GM19193 (cell line): ENCODE measurements around the gene PTPRM.

ENCODE experiments used
- POLR2A ChIP-seq: IDR thresholded peaks from 4 replicates; pipeline ENCODE4 v1.6.1; 2011; ENCODE audit not compliant: insufficient read depth, insufficient read length; ENCODE audit errors: extremely low read depth

The PTPRM gene

DNA sequence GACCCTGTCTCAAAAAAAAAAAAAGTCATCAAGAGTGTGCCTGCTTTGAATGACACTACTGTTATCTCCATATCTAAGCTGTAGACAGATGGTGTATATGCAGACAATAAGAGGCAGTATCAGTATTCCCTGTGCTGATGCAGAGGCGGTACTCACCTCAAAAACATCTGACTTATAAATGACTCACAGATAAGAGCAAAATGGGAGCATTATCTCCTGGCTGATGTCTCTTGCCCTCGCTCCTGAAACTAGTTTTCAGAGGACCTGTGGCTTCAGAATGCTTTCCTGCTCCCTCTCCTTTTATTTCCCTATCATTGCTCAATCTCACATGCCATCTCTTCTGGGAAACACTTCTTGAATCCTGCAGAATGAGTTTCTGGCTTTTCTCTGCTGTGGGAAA is 289.6 kb downstream of the PTPRM start:
- no peak for TF ChIP-seq POLR2A

DNA sequence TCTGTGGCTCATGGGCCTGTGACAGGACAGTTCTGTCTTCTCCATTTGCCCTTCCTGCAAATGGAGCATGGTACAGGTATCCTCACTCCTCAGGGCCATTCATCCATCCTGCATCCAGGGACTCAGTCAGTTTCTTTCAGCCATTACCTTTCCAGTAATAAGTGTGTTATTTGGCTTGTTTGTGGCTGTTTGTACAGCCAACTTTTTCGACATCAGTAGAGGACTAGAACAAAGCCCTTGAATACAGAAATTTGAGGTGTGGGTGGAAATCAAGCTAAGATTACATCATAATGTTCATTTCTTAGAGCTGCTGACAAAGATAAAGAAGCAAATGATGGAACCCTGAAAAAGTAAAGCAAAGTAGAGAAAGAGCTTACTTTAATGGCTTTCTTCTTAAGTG is 290.4 kb downstream of the PTPRM start:
- no peak for TF ChIP-seq POLR2A

DNA sequence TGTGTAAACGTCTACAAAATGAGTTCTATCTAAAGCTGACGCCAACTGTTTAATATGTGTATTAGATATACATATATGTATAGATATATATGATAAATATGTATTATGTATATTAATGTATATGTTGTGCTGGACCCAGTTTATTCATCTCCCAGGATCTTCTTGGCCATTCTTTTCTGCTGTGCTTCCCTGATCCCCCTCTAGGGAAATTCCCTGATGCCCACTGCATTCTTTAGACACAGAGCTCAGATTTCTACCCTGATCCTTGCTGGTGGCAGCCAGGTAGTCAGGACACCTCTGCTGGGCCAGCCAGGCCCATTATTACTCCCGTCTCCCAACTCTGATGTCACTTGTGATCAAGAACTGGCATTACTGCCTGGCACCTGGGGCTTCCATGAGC is 292.0 kb downstream of the PTPRM start:
- TF ChIP-seq POLR2A: no peak

DNA sequence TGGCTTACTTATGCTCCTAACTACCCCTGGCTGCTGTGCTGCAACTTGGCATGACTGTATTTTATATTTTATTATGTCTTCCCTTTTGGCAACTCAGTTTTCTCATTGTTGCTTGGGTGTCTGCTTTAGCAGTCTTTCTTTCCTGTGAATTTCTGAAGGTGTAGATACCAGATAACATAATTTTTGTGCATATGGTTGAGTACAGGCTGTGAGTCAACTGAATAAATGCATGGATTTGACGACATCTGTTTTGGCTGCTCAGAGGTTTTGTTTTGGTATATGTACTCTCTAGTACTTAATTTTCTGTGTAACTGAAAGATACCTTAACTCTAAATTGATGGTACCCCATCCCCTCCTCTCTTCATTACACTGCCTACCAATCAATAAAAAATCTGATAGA is 303.1 kb downstream of the PTPRM start:
- no peak for TF ChIP-seq POLR2A

DNA sequence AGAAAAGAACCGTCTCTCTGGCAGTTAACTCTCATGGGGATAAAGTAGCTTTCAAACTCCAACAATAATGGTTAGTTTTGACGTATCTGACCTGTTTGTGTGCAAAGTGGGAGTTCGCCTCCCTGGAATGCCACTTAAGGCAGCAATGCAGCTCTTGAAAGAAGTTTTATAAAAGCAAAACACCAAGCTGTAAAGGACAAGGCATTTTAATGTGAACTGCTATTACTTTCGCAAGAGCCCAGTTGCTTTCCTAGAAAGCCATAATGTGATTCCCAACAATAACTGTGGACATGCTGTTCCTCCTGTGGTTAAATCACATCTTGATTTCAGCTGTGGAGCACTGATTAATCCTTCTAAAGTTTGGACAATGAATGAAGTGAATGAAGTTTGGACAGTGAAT is 303.7 kb downstream of the PTPRM start:
- TF ChIP-seq POLR2A: no peak

DNA sequence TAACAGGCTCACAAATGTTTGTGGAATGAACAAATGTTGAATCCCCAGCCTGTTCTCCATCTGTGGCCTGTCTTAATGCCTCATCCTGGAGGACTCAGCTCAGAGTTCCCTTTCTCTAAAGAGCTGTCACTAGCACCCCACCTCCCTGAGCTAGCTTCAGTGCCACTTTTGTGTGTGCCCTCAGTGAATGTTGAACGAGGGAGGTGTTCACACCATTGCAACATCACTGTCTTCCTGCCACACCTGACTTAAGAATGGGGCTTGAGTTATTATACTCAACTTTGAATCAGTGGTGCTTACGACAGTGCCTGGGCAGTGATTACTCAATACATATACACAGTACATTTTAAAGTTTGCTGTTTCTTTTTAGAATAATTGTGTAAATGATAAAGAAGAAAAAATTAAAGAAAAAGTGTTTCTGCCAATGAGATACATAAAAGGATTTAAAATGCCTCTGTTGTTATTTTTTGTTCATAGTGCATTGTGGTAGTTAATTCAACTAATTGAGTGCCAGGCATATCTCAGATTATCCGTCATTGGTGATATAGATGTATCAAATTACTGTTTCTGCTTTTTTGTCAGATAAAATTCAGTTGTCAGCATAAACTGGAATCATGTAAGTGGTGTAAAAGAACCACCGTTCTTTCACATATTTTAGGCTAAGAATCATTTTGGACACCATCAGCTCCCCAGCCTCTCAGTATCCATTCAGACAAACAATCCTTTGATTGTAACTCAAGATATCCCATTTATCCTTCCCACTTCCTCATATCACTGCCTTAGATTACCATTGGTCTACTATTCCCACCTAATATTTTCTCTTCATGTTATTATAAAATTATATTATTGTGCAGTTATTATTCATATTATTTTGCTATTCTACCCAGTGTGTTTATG is 304.7 kb downstream of the PTPRM start:
- no peak for TF ChIP-seq POLR2A

DNA sequence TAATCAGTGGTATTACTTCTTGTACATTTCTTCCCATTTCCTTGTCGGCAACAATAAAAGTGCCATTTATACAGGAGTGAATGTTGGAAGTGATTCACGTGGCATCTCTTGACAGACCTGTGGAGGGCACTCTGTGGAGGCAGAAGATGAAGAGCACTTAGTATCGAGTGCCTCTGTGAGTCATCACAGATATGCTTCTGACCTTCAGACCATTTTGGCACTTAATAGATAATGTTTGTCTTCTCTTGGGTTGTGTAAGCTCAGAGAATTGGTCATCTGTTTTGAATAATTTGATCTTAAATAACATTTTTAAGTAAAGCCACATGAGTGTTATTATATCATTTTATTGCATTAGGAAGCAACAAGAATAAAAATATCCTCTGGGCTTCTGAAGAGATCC is 305.5 kb downstream of the PTPRM start:
- no peak for TF ChIP-seq POLR2A

DNA sequence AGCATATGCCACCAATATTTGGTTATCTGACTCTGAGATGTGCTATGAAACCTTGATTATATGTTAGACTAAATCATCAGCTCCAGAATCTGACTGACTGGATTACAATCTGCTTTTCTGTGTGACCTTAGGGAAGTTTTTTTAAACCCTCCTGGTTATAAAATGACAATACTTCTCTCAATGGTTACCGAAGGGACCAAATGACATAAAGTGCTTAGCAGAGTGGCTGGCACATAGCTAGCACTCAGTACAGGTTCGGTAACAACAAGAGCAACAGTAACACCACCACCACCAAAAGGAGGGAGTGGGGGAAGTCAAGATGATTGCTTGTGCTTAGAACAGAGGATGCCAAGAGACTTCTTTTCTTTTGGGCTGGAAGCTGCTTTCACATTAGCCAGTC is 306.2 kb downstream of the PTPRM start:
- no peak for TF ChIP-seq POLR2A

DNA sequence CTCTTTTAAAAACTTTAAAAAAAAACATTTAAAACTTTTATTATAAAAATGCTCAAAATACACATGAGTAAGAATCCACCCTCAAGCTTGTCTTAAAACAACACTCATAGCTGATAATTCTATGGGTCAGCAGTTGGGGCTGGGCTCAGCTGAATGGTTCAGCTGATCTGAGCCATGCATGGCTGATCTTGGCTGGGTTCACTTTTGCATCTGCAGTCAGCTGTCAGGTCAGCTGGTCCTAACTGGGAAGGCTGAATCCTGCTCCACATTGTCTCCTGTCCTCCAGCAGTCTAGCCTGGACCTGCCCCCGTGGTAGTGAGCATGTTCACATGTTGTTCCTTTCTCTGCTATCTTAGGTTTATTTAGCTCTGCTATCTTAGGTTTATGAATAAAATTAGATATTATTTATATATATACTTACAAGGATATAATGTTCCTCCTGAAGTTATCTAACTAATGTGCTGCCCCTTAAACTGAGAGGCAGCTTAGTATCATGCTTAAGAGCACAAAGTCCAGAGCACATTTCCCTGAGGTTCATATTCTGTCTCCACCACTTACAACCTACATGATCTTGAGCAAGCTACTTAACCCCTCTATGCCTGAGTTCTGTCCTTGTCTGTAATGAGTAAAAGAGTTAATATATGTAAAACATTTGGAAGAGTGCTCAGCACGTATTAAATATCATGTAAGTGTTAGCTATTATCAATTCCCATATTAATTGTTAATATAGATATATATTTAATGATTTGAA is 309.4 kb downstream of the PTPRM start:
- no peak for TF ChIP-seq POLR2A

DNA sequence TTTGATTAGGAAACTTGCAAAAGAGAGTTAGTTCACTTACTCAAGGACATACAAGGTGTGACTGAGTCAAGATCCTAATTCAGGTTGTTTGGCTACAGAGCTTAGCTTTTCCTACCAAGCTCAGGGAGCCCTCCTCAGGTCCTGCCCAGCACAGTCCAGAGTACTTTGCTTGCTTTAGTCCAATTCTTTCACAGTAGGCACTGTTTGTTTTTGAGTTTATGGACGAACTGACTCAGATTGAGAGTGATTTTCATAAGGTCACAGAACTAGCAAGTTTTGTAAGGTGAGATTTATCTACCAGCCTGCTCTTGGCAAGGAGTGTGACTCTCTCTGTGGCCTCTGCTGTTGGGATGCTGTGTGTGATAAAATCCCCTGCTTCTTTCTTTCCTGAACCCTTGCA is 310.5 kb downstream of the PTPRM start:
- no peak for TF ChIP-seq POLR2A

DNA sequence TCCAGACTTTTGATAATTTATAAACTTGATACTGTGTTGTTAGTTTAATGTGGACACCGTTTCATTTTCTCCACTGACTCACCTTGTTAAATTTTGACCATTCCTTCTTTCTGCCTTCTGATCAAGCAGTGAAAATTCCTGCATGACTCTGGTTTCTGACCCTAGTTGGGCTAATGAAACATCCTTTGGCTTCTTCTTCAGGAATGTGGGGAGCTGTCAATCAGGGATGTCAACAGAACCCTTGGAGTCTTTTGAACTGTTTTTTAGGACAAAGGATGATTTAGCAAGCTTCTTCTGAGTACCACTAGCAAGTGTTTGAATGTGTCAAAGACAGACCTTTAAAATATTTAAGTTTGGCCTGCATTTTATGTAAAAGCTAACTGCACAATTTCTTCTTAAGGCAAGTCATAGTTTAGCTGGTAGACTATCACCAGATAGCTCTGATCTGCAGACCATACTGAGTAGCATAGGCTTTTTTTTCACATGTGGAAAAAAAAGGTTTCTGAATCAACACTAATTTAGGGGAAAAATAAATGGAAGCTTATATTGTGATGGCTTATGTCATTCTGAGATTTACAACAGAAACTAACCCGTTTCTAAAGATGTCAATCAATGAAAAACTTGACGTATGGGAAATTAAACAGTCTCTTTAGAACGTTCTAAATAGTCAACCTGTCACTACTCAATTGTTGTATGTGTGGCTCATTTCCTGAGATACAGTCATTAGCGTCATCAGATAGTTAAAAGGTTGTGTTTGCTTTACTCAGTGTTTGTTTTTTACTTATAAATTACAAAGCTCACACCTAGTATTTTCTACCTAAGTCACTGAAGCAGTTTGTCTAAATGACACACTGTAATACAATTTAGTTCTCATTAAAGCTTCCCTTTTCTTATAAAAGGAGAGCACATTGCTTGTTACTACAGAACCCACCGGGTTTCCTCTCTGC is 311.4 kb downstream of the PTPRM start:
- TF ChIP-seq POLR2A: no peak

DNA sequence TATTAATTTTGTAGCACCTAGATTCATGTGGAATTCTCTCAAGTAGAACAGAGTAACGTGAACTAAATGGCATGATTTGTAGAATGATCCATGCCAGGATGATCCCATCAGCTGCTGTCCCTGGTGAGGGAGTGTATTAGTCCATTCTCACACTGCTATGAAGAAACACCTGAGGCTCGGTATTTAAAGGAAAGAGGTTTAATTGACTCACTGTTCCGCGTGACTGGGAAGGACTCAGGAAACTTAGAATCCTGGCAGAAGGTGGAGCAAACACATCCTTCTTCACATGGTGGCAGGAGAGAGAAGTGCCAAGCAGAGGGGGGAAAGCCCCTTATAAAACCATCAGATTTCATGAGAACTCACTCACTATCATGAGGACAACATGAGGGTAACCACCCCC is 312.6 kb downstream of the PTPRM start:
- no peak for TF ChIP-seq POLR2A

DNA sequence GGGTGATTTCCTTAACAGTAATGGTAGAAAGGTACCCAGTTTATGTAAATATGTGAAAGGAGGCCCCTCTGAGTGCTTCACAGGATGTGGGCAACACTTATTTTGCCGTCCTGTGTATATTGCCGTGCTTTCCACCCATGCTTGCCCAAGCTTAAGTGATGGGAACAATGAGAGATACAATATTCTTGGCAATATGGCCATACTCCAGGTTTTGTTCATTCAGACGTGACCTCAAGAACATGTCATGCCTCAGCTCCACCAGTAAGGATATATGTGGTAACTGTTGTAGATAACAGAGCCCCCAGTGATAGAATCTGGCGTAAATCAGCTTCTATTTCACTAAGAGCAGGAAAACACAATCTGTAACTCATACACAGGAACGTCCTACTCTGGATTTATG is 318.7 kb downstream of the PTPRM start:
- TF ChIP-seq POLR2A: no peak

DNA sequence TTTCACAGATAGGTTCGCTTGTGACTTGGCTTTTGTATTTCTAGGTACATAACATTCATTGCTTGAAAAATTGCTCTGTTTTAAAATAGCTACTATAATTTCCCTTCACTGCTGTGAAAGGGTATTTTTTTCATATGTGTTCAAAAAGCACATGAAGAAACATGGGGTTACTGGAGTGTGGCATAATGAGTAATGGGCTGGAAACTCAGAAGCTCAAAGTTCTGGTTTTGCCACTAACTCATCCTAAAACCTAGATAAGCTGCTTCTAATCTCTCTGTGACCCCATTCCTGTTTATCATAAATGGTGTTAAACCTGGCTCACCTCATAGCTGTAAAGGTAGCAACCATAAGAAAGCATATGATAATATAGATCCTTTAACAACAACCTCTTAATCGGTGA is 319.3 kb downstream of the PTPRM start:
- TF ChIP-seq POLR2A: no peak

DNA sequence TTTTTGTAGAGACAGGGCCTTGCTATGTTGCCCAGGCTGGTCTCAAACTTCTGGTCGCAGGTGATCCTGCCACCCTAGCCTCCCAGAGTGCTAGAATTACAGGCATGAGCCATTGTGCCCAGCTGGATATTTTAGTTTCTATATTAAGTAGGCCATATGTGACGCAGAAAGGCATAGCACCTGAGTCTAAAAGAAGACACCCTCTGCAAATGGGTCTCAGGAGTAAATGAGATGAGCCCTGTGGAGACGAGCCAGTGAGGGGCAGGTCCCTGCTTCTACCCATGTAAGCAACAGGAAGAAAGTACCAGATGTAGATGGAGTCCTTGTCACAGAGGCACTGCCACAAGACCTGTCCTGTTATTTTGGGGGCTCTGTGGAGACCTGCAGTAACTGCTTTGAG is 322.4 kb downstream of the PTPRM start:
- TF ChIP-seq POLR2A: no peak
